Calu3 (cell line): ENCODE measurements around the gene MAPRE3. TPM values are rescaled to one million over a fixed set of nuclear protein-coding genes. Genes with fewer than 3 reads are reported as not detected.

Experiments
- BruUV-seq: library from RNA; stranded (reverse); fragments of 400-500 nt; replicated peaks from 2 replicates; lab custom pipeline; 2021; lab: Mats Ljungman, UMichigan
- CTCF ChIA-PET: fragments of 300-600 bp; sonication (Branson Sonifier 250); formaldehyde crosslinking; loops from one replicate; lab custom pipeline; 2022; ENCODE audit warnings: antibody characterized with exemption; lab: Charles Lee
- DNase-seq: peaks from one replicate; pipeline ENCODE4 v3.0.0; 2022
- H3K27ac Mint-ChIP-seq: one replicate; pipeline ENCODE4 v1.8.0; 2022; ENCODE audit warnings: mixed read lengths; ENCODE audit not compliant: unreplicated experiment
- H3K27me3 Mint-ChIP-seq: one replicate; pipeline ENCODE4 v1.8.0; 2022; ENCODE audit warnings: mixed read lengths; ENCODE audit not compliant: unreplicated experiment
- H3K36me3 Mint-ChIP-seq: one replicate; pipeline ENCODE4 v1.8.0; 2022; ENCODE audit warnings: mild to moderate bottlenecking, moderate library complexity, mixed read lengths; ENCODE audit not compliant: insufficient read depth, unreplicated experiment
- H3K4me1 Mint-ChIP-seq: one replicate; pipeline ENCODE4 v1.8.0; 2022; ENCODE audit warnings: mild to moderate bottlenecking, low read depth, mixed read lengths; ENCODE audit not compliant: unreplicated experiment
- H3K4me3 Mint-ChIP-seq: one replicate; pipeline ENCODE4 v1.8.0; 2022; ENCODE audit warnings: mild to moderate bottlenecking, low read depth, moderate library complexity, mixed read lengths; ENCODE audit not compliant: unreplicated experiment
- H3K9me3 Mint-ChIP-seq: one replicate; pipeline ENCODE4 v1.8.0; 2022; ENCODE audit warnings: low read depth, mixed read lengths; ENCODE audit not compliant: unreplicated experiment
- CTCF ChIP-seq: fragments of 200-600 bp; IDR thresholded peaks from one replicate; pipeline ENCODE4 v1.8.0; 2022; ENCODE audit warnings: antibody characterized with exemption; ENCODE audit not compliant: unreplicated experiment
- intact Hi-C: fragments of 100-400 bp; cut with micrococcal nuclease; formaldehyde crosslinking; loops from one replicate; pipeline ENCODE4 v1.10.0; 2022; ENCODE audit not compliant: unreplicated experiment
- total RNA-seq: library from RNA; stranded (reverse); gene quantifications from 2 replicates; pipeline ENCODE4 v1.2.3, GENCODE V29; 2022

Gene MAPRE3
- total RNA-seq, 1 experiment from 2014 or later, result 11.1 TPM

GRCh38 chr2:26957534-26957933 lies 12.9 kb upstream of the MAPRE3 start:
- Mint-ChIP-seq H3K4me3 (no peak overlapping the region), H3K36me3 (no peaks in the 10 kb centered on the region), H3K27ac (no peak overlapping the region), H3K4me1 (peaks cover 17% of the 10 kb centered on the region), H3K27me3 (peaks cover 88% of the 10 kb centered on the region), H3K9me3 (no peaks in the 10 kb centered on the region)
- CTCF ChIA-PET, result interaction anchor here (0.8 to 1.1 kb wide), 3 partner anchors 25 to 111 kb away, joined by 3 to 11 read pairs (median 4); no protein-coding TSS in a partner anchor
- no TSS peak for BruUV-seq
- TF ChIP-seq CTCF, result no peak
- no peak for DNase-seq
- intact Hi-C loops, result no loop called here

- intact Hi-C loops, result no loop called here
- Mint-ChIP-seq H3K4me3 (no peak overlapping the region), H3K36me3 (no peaks in the 10 kb centered on the region), H3K9me3 (no peaks in the 10 kb centered on the region), H3K27ac (no peak overlapping the region), H3K4me1 (peaks cover 17% of the 10 kb centered on the region), H3K27me3 (peaks cover 79% of the 10 kb centered on the region)
- BruUV-seq, result no TSS peak
- TF ChIP-seq CTCF, result no peak
- no peak for DNase-seq
- CTCF ChIA-PET, result interaction anchor here (0.7 to 1.3 kb wide), 3 partner anchors 24 to 93 kb away, joined by 3 to 6 read pairs (median 5); no protein-coding TSS in a partner anchor
Observed at GRCh38 chr2:26959331-26959730, 11.1 kb upstream of the MAPRE3 start.

- no peak for DNase-seq
- CTCF ChIA-PET, result interaction anchor here (4.6 kb wide), 1 partner anchor 52 kb away, joined by 144 read pairs; no protein-coding TSS in a partner anchor
- TF ChIP-seq CTCF, result no peak
- Mint-ChIP-seq H3K27me3 (peaks cover 42% of the 10 kb centered on the region), H3K27ac (no peak overlapping the region), H3K36me3 (peaks cover 10% of the 10 kb centered on the region), H3K9me3 (no peaks in the 10 kb centered on the region), H3K4me1 (peaks cover 28% of the 10 kb centered on the region), H3K4me3 (no peak overlapping the region)
- no TSS peak for BruUV-seq
- intact Hi-C loops, result no loop called here
Observed at GRCh38 chr2:26964446-26965130, 5.8 kb upstream of the MAPRE3 start.

- Mint-ChIP-seq H3K27me3 (peaks cover 19% of the 10 kb centered on the region), H3K27ac (no peak overlapping the region), H3K36me3 (peaks cover 18% of the 10 kb centered on the region), H3K4me1 (peaks cover 30% of the 10 kb centered on the region), H3K4me3 (no peak overlapping the region), H3K9me3 (no peaks in the 10 kb centered on the region)
- no TSS peak for BruUV-seq
- TF ChIP-seq CTCF, result no peak
- CTCF ChIA-PET, result interaction anchor here (1.0 kb wide), 1 partner anchor 49 kb away, joined by 15 read pairs; no protein-coding TSS in a partner anchor
- no peak for DNase-seq
- intact Hi-C loops, result no loop called here
Observed at GRCh38 chr2:26968001-26968400, 2.4 kb upstream of the MAPRE3 start.
